Ramos (cell line): Measurements from ENCODE around the gene MBD3L2.
"Not testable (repeated sequence)": the region's sequence is repeated elsewhere in the genome, so short reads cannot be mapped to it uniquely, and the experiment has no call there.

ENCODE experiments used
- in situ Hi-C: fragments of 300-500 bp; cut with MboI; formaldehyde crosslinking; loops from one replicate; pipeline ENCODE4 v1.14.3; 2022; ENCODE audit warnings: low sequenced_read_pairs; ENCODE audit not compliant: unreplicated experiment

The MBD3L2 gene

GRCh38 chr19:7049021-7049420, at the start of gene MBD3L2:
TSS of gene MBD3L2 (plus strand) at chr19:7049321. CDS start at chr19:7049374, 53 bp downstream.
- in situ Hi-C loops: not testable (repeated sequence)

GRCh38 chr19:6999933-7000332, 49.2 kb upstream of the MBD3L2 start:
- in situ Hi-C loops: no loop called here

GRCh38 chr19:7000333-7000732, 48.8 kb upstream of the MBD3L2 start:
- in situ Hi-C loops: no loop called here

- in situ Hi-C loops: no loop called here
Measured at GRCh38 chr19:7000816-7001215, 48.3 kb upstream of the MBD3L2 start.

- in situ Hi-C loops: no loop called here
Measured at GRCh38 chr19:7004313-7004931, 44.7 kb upstream of the MBD3L2 start.

GRCh38 chr19:7006135-7006704, 42.9 kb upstream of the MBD3L2 start:
- in situ Hi-C loops: no loop called here

- in situ Hi-C loops: no loop called here
Measured at GRCh38 chr19:7007859-7008258, 41.3 kb upstream of the MBD3L2 start.

- in situ Hi-C loops: no loop called here
Measured at GRCh38 chr19:7010722-7011593, 38.2 kb upstream of the MBD3L2 start.

- in situ Hi-C loops: no loop called here
Measured at GRCh38 chr19:7013678-7014077, 35.4 kb upstream of the MBD3L2 start.

- in situ Hi-C loops: no loop called here
Measured at GRCh38 chr19:7018828-7019227, 30.3 kb upstream of the MBD3L2 start.

- in situ Hi-C loops: not testable (repeated sequence)
Measured at GRCh38 chr19:7021331-7021730, 27.8 kb upstream of the MBD3L2 start, which contains the start of gene MBD3L2B. TSS of gene MBD3L2B (minus strand) at chr19:7021431. CDS start at chr19:7021397, 34 bp downstream.

- in situ Hi-C loops: not testable (repeated sequence)
Measured at GRCh38 chr19:7028790-7029189, 20.3 kb upstream of the MBD3L2 start.

- in situ Hi-C loops: not testable (repeated sequence)
Measured at GRCh38 chr19:7030278-7030677, 18.8 kb upstream of the MBD3L2 start, which contains the start of gene MBD3L5. TSS of gene MBD3L5 (plus strand) at chr19:7030578. CDS start at chr19:7030612, 34 bp downstream.

- in situ Hi-C loops: not testable (repeated sequence)
Measured at GRCh38 chr19:7040079-7040478, 9.0 kb upstream of the MBD3L2 start, which contains the start of gene MBD3L4. TSS of gene MBD3L4 (minus strand) at chr19:7040179. CDS start at chr19:7040144, 35 bp downstream.

GRCh38 chr19:7041563-7041962, 7.6 kb upstream of the MBD3L2 start:
- in situ Hi-C loops: not testable (repeated sequence)

- in situ Hi-C loops: not testable (repeated sequence)
Measured at GRCh38 chr19:7051421-7051820, 2.3 kb downstream of the MBD3L2 start.

GRCh38 chr19:7052896-7053295, 3.8 kb downstream of the MBD3L2 start:
- in situ Hi-C loops: not testable (repeated sequence)

GRCh38 chr19:7054635-7055368, 5.7 kb downstream of the MBD3L2 start:
- in situ Hi-C loops: not testable (repeated sequence)

GRCh38 chr19:7055679-7056078, 6.6 kb downstream of the MBD3L2 start:
- in situ Hi-C loops: not testable (repeated sequence)

- in situ Hi-C loops: not testable (repeated sequence)
Measured at GRCh38 chr19:7056371-7056770, 7.2 kb downstream of the MBD3L2 start.
